GM19395 (cell line): ENCODE data around the gene SGCG.
A peak's percentile ranks its signal among the peaks of the same experiment; 100 is the strongest.

Experiments used
- ATAC-seq: cut with Tn5 transposase; IDR thresholded peaks from one replicate; pipeline ENCODE4 v1.9.1; 2021; ENCODE audit warnings: mild to moderate bottlenecking, moderate library complexity; ENCODE audit not compliant: unreplicated experiment

Gene SGCG

GRCh38 chr13:23323946-23324709, 143.3 kb downstream of the SGCG start:
- no peak for ATAC-seq

- peak; percentile 47 for ATAC-seq
These were observed 144.4 kb downstream of the SGCG start for GRCh38 chr13:23325191-23325590.

DNA sequence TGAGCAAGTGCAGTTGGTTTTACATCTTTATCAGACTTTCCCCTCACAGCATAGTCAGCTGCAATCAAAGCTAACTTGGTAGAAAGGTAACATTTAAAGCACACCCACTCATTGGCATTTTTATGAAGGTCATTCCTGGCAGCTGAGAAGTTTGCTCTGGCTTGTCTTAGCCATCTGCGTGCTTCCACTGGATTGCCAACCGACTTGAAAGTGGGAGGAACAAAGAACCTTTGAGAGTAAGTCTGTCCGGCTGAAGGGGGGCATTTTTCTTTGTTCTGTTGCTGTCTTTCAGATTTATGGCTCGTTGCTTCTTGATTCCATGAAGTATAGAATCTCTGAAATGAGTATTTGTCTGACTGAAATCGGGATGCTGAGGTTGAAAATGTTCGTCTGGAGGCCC, 149.6 kb downstream of the SGCG start:
- no peak for ATAC-seq

DNA sequence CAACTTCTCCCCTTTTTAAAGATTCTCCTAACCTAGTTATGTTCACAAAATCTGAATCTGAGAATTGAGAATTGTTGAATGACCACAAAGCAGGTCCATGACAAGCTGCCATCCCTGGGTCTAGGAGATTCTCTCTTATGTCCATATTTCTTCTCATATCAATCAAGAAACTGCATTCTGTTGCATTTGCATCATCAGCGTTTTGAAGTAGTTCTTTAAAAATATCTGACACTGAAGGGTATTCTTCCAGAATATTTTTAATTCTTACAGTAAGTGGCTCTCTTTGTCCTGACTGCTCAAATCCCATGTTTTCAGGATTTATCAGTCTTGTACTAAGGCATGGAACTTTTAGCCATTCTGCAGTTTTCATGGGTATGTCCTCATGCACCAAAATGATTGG, 158.4 kb downstream of the SGCG start:
- no peak for ATAC-seq

GRCh38 chr13:23344931-23345595, 164.3 kb downstream of the SGCG start:
- no peak for ATAC-seq

- ATAC-seq = no peak
These were observed 166.8 kb downstream of the SGCG start for GRCh38 chr13:23347601-23348000.

- ATAC-seq = no peak
These were observed 167.7 kb downstream of the SGCG start for GRCh38 chr13:23348262-23349127.

GRCh38 chr13:23349161-23349897, 168.6 kb downstream of the SGCG start:
- no peak for ATAC-seq

DNA sequence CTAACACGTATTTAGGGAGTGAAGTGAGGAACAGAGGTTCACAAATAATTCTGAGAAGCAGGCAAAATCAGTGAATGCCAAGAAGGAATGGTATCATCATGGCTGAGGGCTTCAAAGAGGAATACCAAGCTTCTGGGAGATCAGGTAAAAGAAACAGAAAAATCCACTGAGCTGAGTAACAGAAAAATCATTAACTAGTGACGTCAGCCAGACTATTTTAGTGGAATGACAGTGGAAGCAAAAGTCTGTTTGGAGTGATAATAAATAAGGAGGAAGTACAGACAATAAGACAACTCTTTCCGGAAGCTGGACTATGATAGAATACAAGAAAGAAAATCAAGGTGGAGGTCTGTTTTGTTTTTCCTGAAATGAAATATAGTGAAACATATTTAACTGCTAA, 169.2 kb downstream of the SGCG start:
- ATAC-seq = no peak

GRCh38 chr13:23352161-23352560, 171.4 kb downstream of the SGCG start:
- no peak for ATAC-seq

DNA sequence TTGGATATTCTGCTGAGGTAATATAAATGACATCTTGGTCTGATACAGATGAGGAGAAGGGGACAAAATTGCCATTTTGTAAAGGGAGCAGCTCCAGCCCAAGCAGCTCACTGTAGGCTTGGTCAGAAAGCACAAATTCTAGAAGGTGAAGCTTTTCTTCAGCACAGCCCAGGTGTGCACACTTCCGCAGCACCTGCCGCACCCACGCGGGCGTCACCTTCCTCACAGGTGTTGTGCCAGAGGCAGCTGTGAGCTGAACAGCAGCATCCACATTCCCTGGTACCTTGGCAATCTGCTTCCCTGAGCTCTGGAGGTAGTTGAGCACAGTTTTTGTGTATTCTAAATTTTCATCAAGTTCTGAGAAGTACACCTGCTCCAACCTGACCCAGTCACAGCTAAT, 173.7 kb downstream of the SGCG start:
- no peak for ATAC-seq

DNA sequence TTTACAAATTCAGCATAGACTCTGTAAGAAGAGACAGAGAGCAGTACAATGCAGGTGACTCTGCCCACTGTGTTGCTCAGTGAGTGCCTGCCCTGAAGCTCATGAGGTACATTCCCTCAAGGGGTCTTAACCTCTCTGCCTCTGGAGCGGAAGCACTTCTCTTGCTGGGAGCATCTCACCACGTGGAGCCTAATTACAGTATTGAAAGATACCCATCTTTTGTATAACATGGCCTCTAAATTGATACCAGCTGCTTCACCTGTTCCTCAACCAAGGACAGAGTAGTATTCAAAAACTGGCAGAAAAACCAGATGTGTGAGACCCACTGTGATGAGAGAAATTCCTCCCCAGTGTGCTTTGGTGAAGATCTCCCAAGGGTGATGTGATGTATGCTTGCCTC, 175.6 kb downstream of the SGCG start:
- no peak for ATAC-seq

DNA sequence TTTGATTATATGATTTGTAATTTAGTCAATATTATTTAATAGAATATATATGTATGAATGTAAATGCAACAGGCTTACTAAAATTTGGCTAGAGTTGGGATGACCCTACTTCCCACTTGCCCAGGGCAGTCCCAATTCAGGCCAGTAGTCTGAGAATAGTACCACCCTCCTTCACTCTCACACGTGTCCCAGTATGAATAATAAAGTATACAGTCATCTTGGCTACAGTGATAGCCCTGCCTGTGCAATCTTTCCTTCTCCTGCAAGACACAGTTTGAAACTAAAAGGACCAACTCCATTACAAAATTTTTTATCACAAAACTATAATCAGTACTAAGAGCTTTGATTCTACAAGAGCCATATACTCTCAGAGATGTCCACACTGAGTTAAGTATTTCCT, 176.6 kb downstream of the SGCG start:
- no peak for ATAC-seq

- ATAC-seq = no peak
These were observed 179.1 kb downstream of the SGCG start for GRCh38 chr13:23359882-23360281.

GRCh38 chr13:23365652-23366051, 184.9 kb downstream of the SGCG start:
- ATAC-seq = no peak

DNA sequence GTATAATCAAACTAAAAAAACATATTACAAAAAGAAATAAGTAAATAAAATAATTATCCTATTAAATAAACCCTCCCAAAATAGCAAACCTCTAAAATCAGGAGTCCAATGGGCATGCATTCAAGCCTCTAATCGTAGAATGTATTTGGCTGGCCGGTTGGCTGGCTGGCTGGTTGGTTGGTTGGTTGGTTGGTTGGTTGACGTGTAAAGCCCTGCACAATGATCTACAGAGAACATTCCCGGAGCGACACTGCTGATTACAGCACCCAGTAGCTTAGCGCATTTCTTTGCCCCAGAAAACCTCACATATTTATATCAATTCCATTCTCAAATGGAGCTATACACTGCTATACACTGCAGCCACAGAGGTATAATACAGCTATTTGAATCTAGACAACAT, 187.1 kb downstream of the SGCG start:
- no peak for ATAC-seq

- ATAC-seq = no peak
These were observed 191.6 kb downstream of the SGCG start for GRCh38 chr13:23372264-23372906.
